OCI-LY1 (cell line): ENCODE measurements around the gene CTCF.
A peak's percentile ranks its signal among the peaks of the same experiment; 100 is the strongest.

ENCODE experiments used
- H2AFZ ChIP-seq: fragments of 200-600 bp; sonication (generic), shearing (Covaris generic); 2 replicates; pipeline ENCODE4 v1.6.0; 2014; ENCODE audit warnings: antibody characterized with exemption, mild to moderate bottlenecking, low read length
- H3F3A ChIP-seq: fragments of 200-600 bp; sonication (generic), shearing (Covaris generic); 2 replicates; pipeline ENCODE4 v1.6.0; 2014; ENCODE audit warnings: mild to moderate bottlenecking, antibody characterized with exemption, low read length, moderate library complexity; ENCODE audit not compliant: insufficient read depth
- H3K27ac ChIP-seq: fragments of 200-600 bp; sonication (generic); 2 replicates; pipeline ENCODE4 v1.5.1; 2014; ENCODE audit warnings: low read length, mixed run types, mild to moderate bottlenecking, low read depth; ENCODE audit not compliant: poor library complexity, severe bottlenecking
- H3K27me3 ChIP-seq: fragments of 200-600 bp; sonication (generic); 2 replicates; pipeline ENCODE4 v1.6.0; 2014; ENCODE audit warnings: antibody characterized with exemption, mild to moderate bottlenecking, low read length, moderate library complexity; ENCODE audit not compliant: insufficient read depth
- H3K36me3 ChIP-seq: fragments of 200-600 bp; sonication (generic); 2 replicates; pipeline ENCODE4 v1.6.1; 2014; ENCODE audit warnings: mild to moderate bottlenecking, antibody characterized with exemption, low read length, moderate library complexity, mixed read lengths; ENCODE audit not compliant: insufficient read depth
- H3K4me1 ChIP-seq: fragments of 200-600 bp; sonication (generic); 2 replicates; pipeline ENCODE4 v1.5.1; 2014; ENCODE audit warnings: mild to moderate bottlenecking, low read length, moderate library complexity; ENCODE audit not compliant: insufficient read depth, severe bottlenecking
- H3K4me2 ChIP-seq: fragments of 200-600 bp; sonication (generic), shearing (Covaris generic); 2 replicates; pipeline ENCODE4 v1.6.1; 2014; ENCODE audit warnings: low read length
- H3K4me3 ChIP-seq: fragments of 200-600 bp; sonication (generic); 2 replicates; pipeline ENCODE4 v1.5.1; 2014; ENCODE audit warnings: low read length, low read depth, mild to moderate bottlenecking, mixed read lengths; ENCODE audit not compliant: poor library complexity, severe bottlenecking
- H3K79me2 ChIP-seq: fragments of 200-600 bp; shearing (Covaris generic); 2 replicates; pipeline ENCODE4 v1.6.1; 2016; ENCODE audit warnings: mixed run types, low read length, mixed read lengths; ENCODE audit not compliant: insufficient read depth
- H3K9ac ChIP-seq: fragments of 200-600 bp; sonication (generic), shearing (Covaris generic); 2 replicates; pipeline ENCODE4 v1.6.1; 2014; ENCODE audit warnings: mild to moderate bottlenecking, low read length, mixed read lengths
- H3K9me2 ChIP-seq: fragments of 200-600 bp; sonication (generic), shearing (Covaris generic); 2 replicates; pipeline ENCODE4 v1.6.1; 2014; ENCODE audit warnings: low read depth, mild to moderate bottlenecking, low read length, mixed read lengths
- H3K9me3 ChIP-seq: fragments of 200-600 bp; shearing (Covaris generic); 2 replicates; pipeline ENCODE4 v1.6.1; 2014; ENCODE audit warnings: low read length, mixed read lengths
- H4K20me1 ChIP-seq: fragments of 200-600 bp; sonication (generic), shearing (Covaris generic); 2 replicates; pipeline ENCODE4 v1.6.0; 2016; ENCODE audit warnings: mild to moderate bottlenecking, low read length; ENCODE audit not compliant: insufficient read depth
- CTCF ChIP-seq: fragments of 200-600 bp; sonication (generic), shearing (Covaris generic); IDR thresholded peaks from 2 replicates; pipeline ENCODE4 v1.5.1; 2017; ENCODE audit warnings: mild to moderate bottlenecking, antibody characterized with exemption, low read length, moderate library complexity, mixed read lengths
- EZH2 ChIP-seq: fragments of 200-600 bp; sonication (generic), shearing (Covaris generic); IDR thresholded peaks from 2 replicates; pipeline ENCODE4 v1.8.0; 2017; ENCODE audit warnings: borderline replicate concordance, mixed run types, mild to moderate bottlenecking, antibody characterized with exemption, low read length, moderate library complexity, mixed read lengths

The CTCF gene

GRCh38 chr16:67558859-67559258 is 3.5 kb upstream of the CTCF start:
- H3K4me1 ChIP-seq, result peaks cover 71% of the 10 kb centered on the region
- peak overlapping the region; percentile 47 for H3K27ac ChIP-seq
- TF ChIP-seq EZH2, result no peak
- H3K9ac ChIP-seq, result no peak overlapping the region; the same call in 1 of the 2 replicates
- peaks cover 30% of the 10 kb centered on the region for H3K79me2 ChIP-seq
- H3K4me3 ChIP-seq, result no peak overlapping the region
- no peak overlapping the region for H2AFZ ChIP-seq
- peak overlapping the region; percentile 38; the same call in 1 of the 2 replicates for H3K4me2 ChIP-seq
- H3K27me3 ChIP-seq, result no peaks in the 10 kb centered on the region
- no peaks in the 10 kb centered on the region for H4K20me1 ChIP-seq
- H3K9me2 ChIP-seq, result no peaks in the 10 kb centered on the region
- H3K36me3 ChIP-seq, result no peaks in the 10 kb centered on the region; the same call in 1 of the 2 replicates
- H3F3A ChIP-seq, result no peaks in the 10 kb centered on the region
- no peaks in the 10 kb centered on the region for H3K9me3 ChIP-seq

GRCh38 chr16:67560827-67561342 is 1.4 kb upstream of the CTCF start:
- no peaks in the 10 kb centered on the region for H3K36me3 ChIP-seq
- H3K79me2 ChIP-seq, result peaks cover 51% of the 10 kb centered on the region
- TF ChIP-seq CTCF (no peak), EZH2 (no peak)
- H3K4me1 ChIP-seq, result peaks cover 74% of the 10 kb centered on the region
- peak overlapping the region; percentile 92 for H3K9ac ChIP-seq
- H3K27me3 ChIP-seq, result no peaks in the 10 kb centered on the region
- H3F3A ChIP-seq, result no peaks in the 10 kb centered on the region
- H3K27ac ChIP-seq, result peak overlapping the region; percentile 90
- no peak overlapping the region for H2AFZ ChIP-seq
- peak overlapping the region; percentile 85 for H3K4me2 ChIP-seq
- H3K9me2 ChIP-seq, result no peaks in the 10 kb centered on the region
- H3K9me3 ChIP-seq, result no peaks in the 10 kb centered on the region
- peak overlapping the region; percentile 93 for H3K4me3 ChIP-seq
- H4K20me1 ChIP-seq, result no peaks in the 10 kb centered on the region

- Histone ChIP-seq H2AFZ (no peak overlapping the region), H3F3A (no peaks in the 10 kb centered on the region), H3K4me2 (peak overlapping the region; percentile 85), H3K27me3 (no peaks in the 10 kb centered on the region), H3K9me2 (no peaks in the 10 kb centered on the region), H3K79me2 (peaks cover 56% of the 10 kb centered on the region), H3K9me3 (no peaks in the 10 kb centered on the region), H3K4me3 (peak overlapping the region; percentile 93), H3K36me3 (no peaks in the 10 kb centered on the region), H3K27ac (peak overlapping the region; percentile 90), H3K4me1 (peaks cover 74% of the 10 kb centered on the region), H4K20me1 (no peaks in the 10 kb centered on the region), H3K9ac (peak overlapping the region; percentile 92)
- TF ChIP-seq CTCF (no peak), EZH2 (no peak)
These were observed 864 bp upstream of the CTCF start for GRCh38 chr16:67561501-67561823.

GRCh38 chr16:67561824-67562525 is 351 bp upstream of the CTCF start:
- H3K4me3 ChIP-seq, result peak overlapping the region; percentile 93
- no peaks in the 10 kb centered on the region for H3K9me2 ChIP-seq
- TF ChIP-seq CTCF (no peak), EZH2 (no peak)
- H3K4me2 ChIP-seq, result peak overlapping the region; percentile 85
- no peaks in the 10 kb centered on the region for H3K27me3 ChIP-seq
- H2AFZ ChIP-seq, result no peak overlapping the region
- H3K9me3 ChIP-seq, result no peaks in the 10 kb centered on the region
- H3K36me3 ChIP-seq, result no peaks in the 10 kb centered on the region
- H4K20me1 ChIP-seq, result no peaks in the 10 kb centered on the region
- no peaks in the 10 kb centered on the region for H3F3A ChIP-seq
- H3K9ac ChIP-seq, result peak overlapping the region; percentile 92
- H3K4me1 ChIP-seq, result peaks cover 74% of the 10 kb centered on the region
- peak overlapping the region; percentile 90 for H3K27ac ChIP-seq
- peaks cover 61% of the 10 kb centered on the region for H3K79me2 ChIP-seq
